ENCODE results near the gene CERS6. TPM values are rescaled to one million over a fixed set of nuclear protein-coding genes. Genes with fewer than 3 reads are reported as not detected.

CERS6 gene
- polyA plus RNA-seq, 1 donor from 2014 or later = 59.3 TPM

DNA sequence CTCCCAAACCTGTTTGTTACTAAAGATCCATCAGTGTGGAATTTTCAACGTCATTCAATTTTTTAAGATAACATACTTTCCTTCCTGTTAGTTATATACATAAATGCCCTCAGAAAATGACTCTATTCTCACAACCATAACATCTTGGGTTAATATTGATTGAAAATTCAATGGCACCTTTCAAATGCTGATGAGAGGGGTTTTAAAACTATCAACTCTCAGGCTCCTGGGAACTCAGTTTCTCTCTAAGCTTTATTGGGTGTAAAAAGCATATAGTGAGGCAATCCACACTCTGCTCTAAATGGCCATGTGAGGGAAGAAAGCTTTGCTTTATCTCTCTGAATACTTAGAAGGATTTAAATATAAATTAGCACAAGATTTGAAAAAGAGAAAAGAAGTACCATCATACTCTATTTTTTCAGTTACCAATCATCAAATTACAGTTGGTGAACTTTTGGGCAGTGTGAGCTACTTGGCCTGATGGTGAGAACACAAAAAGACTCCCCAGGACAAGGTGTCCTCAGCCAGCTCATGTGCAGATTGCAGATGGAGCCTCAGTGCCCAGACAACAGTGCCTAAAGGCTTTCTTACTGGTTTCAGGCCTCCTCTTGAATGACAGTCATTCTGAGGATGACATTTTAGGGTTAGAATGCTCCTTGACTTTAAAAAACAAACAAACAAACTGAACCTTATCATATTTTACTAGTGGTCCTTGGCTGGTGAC, 24.6 kb upstream of the CERS6 start:
- Histone ChIP-seq H2AFZ (ENCODE audit: low read depth, low read length) (no peak overlapping the region), H3K9me2 (ENCODE audit: insufficient read depth, low read length) (no peaks in the 10 kb centered on the region), H3F3A (ENCODE audit: insufficient read depth, low read length, poor library complexity, severe bottlenecking) (no peaks in the 10 kb centered on the region), H3K79me2 (replicated peaks; ENCODE audit: insufficient read depth, low read length) (no peaks in the 10 kb centered on the region), H3K9ac (ENCODE audit: low read length) (no peak overlapping the region), H3K4me2 (ENCODE audit: low read length) (no peak overlapping the region), H4K20me1 (ENCODE audit: insufficient read depth) (no peaks in the 10 kb centered on the region), H3K36me3 (ENCODE audit: insufficient read depth, low read length) (no peaks in the 10 kb centered on the region), H3K27me3 (ENCODE audit: insufficient read depth, low read depth, low read length) (no peaks in the 10 kb centered on the region), H3K9me3 (ENCODE audit: low read length) (no peaks in the 10 kb centered on the region), H3K4me3 (ENCODE audit: low read length) (no peak overlapping the region), H3K27ac (ENCODE audit: low read length) (no peak overlapping the region)
- TF ChIP-seq EP300 (conservative IDR thresholded peaks at IDR 0.05; ENCODE audit: poor library complexity, severe bottlenecking) = no peak
- TF ChIP-seq MXI1 (conservative IDR thresholded peaks at IDR 0.05; ENCODE audit: poor library complexity, severe bottlenecking) = no peak
- TF ChIP-seq TAF1 (IDR thresholded peaks at IDR 0.05; ENCODE audit: low read depth) = no peak
- no peak for TF ChIP-seq EZH2 (IDR thresholded peaks at IDR 0.05; ENCODE audit: borderline replicate concordance, insufficient read depth, low read length, poor library complexity, severe bottlenecking)
- TF ChIP-seq, protein P1, sequence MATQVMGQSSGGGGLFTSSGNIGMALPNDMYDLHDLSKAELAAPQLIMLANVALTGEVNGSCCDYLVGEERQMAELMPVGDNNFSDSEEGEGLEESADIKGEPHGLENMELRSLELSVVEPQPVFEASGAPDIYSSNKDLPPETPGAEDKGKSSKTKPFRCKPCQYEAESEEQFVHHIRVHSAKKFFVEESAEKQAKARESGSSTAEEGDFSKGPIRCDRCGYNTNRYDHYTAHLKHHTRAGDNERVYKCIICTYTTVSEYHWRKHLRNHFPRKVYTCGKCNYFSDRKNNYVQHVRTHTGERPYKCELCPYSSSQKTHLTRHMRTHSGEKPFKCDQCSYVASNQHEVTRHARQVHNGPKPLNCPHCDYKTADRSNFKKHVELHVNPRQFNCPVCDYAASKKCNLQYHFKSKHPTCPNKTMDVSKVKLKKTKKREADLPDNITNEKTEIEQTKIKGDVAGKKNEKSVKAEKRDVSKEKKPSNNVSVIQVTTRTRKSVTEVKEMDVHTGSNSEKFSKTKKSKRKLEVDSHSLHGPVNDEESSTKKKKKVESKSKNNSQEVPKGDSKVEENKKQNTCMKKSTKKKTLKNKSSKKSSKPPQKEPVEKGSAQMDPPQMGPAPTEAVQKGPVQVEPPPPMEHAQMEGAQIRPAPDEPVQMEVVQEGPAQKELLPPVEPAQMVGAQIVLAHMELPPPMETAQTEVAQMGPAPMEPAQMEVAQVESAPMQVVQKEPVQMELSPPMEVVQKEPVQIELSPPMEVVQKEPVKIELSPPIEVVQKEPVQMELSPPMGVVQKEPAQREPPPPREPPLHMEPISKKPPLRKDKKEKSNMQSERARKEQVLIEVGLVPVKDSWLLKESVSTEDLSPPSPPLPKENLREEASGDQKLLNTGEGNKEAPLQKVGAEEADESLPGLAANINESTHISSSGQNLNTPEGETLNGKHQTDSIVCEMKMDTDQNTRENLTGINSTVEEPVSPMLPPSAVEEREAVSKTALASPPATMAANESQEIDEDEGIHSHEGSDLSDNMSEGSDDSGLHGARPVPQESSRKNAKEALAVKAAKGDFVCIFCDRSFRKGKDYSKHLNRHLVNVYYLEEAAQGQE (IDR thresholded peaks at IDR 0.05; ENCODE audit: borderline replicate concordance) = no peak
- no peak for TF ChIP-seq POLR2AphosphoS5 (IDR thresholded peaks at IDR 0.05)
- no peak for TF ChIP-seq SMC3 (conservative IDR thresholded peaks at IDR 0.05; ENCODE audit: poor library complexity)
- no peak for TF ChIP-seq RAD21 (conservative IDR thresholded peaks at IDR 0.05)
- TF ChIP-seq, protein P2, sequence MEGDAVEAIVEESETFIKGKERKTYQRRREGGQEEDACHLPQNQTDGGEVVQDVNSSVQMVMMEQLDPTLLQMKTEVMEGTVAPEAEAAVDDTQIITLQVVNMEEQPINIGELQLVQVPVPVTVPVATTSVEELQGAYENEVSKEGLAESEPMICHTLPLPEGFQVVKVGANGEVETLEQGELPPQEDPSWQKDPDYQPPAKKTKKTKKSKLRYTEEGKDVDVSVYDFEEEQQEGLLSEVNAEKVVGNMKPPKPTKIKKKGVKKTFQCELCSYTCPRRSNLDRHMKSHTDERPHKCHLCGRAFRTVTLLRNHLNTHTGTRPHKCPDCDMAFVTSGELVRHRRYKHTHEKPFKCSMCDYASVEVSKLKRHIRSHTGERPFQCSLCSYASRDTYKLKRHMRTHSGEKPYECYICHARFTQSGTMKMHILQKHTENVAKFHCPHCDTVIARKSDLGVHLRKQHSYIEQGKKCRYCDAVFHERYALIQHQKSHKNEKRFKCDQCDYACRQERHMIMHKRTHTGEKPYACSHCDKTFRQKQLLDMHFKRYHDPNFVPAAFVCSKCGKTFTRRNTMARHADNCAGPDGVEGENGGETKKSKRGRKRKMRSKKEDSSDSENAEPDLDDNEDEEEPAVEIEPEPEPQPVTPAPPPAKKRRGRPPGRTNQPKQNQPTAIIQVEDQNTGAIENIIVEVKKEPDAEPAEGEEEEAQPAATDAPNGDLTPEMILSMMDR (IDR thresholded peaks at IDR 0.05; ENCODE audit: poor library complexity, severe bottlenecking) = no peak

DNA sequence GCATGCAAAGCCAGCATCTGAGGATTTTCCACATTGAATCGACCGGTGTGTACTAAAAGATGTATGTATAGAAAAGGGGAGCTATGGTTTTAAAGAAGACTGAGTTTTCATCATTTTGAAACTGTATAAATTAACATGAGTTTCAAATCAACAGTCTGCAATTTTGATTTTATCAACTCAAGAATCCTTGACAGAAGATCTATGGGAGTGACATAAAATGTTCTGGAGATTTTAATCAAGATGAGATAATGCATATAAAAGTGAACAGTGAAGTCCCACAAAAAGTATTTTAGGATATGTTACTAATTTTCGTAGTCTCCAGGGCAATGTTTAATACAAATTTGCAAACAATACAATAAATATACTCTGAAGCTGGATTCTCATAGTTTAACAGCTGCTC, 24.0 kb upstream of the CERS6 start:
- Histone ChIP-seq H3K79me2 (replicated peaks; ENCODE audit: insufficient read depth, low read length) (no peaks in the 10 kb centered on the region), H3K9ac (ENCODE audit: low read length) (no peak overlapping the region), H3K36me3 (ENCODE audit: insufficient read depth, low read length) (no peaks in the 10 kb centered on the region), H2AFZ (ENCODE audit: low read depth, low read length) (no peak overlapping the region), H3K4me2 (ENCODE audit: low read length) (no peak overlapping the region), H3K4me3 (ENCODE audit: low read length) (no peak overlapping the region), H3F3A (ENCODE audit: insufficient read depth, low read length, poor library complexity, severe bottlenecking) (no peaks in the 10 kb centered on the region), H3K27me3 (ENCODE audit: insufficient read depth, low read depth, low read length) (no peaks in the 10 kb centered on the region), H3K9me3 (ENCODE audit: low read length) (no peaks in the 10 kb centered on the region), H4K20me1 (ENCODE audit: insufficient read depth) (no peaks in the 10 kb centered on the region), H3K27ac (ENCODE audit: low read length) (no peak overlapping the region), H3K9me2 (ENCODE audit: insufficient read depth, low read length) (no peaks in the 10 kb centered on the region)
- TF ChIP-seq RAD21 (conservative IDR thresholded peaks at IDR 0.05) = no peak
- no peak for TF ChIP-seq SMC3 (conservative IDR thresholded peaks at IDR 0.05; ENCODE audit: poor library complexity)
- no peak for TF ChIP-seq MXI1 (conservative IDR thresholded peaks at IDR 0.05; ENCODE audit: poor library complexity, severe bottlenecking)
- TF ChIP-seq TAF1 (IDR thresholded peaks at IDR 0.05; ENCODE audit: low read depth) = no peak
- no peak for TF ChIP-seq EP300 (conservative IDR thresholded peaks at IDR 0.05; ENCODE audit: poor library complexity, severe bottlenecking)
- TF ChIP-seq, protein P1 (IDR thresholded peaks at IDR 0.05; ENCODE audit: borderline replicate concordance) = no peak
- TF ChIP-seq, protein P2 (IDR thresholded peaks at IDR 0.05; ENCODE audit: poor library complexity, severe bottlenecking) = no peak
- TF ChIP-seq EZH2 (IDR thresholded peaks at IDR 0.05; ENCODE audit: borderline replicate concordance, insufficient read depth, low read length, poor library complexity, severe bottlenecking) = no peak
- TF ChIP-seq POLR2AphosphoS5 (IDR thresholded peaks at IDR 0.05) = no peak
